SK-N-MC (cell line): ENCODE measurements around the gene PTPRM.

ENCODE experiments used
- DNase-seq: peaks from one replicate; pipeline ENCODE4 v3.0.0-alpha.2; 2011; ENCODE audit warnings: low read depth, low spot score
- H3K27ac ChIP-seq: fragments of 200-600 bp; sonication (generic); 2 replicates; pipeline ENCODE4 v1.5.1; 2016; ENCODE audit warnings: mixed run types
- H3K36me3 ChIP-seq: fragments of 200-600 bp; sonication (generic); 2 replicates; pipeline ENCODE4 v1.6.1; 2017; ENCODE audit warnings: antibody characterized with exemption, low read length, mixed read lengths; ENCODE audit not compliant: insufficient read depth
- H3K4me3 ChIP-seq: fragments of 200-600 bp; sonication (generic); 2 replicates; pipeline ENCODE4 v1.5.1; 2016
- H3K9ac ChIP-seq: fragments of 200-600 bp; sonication (generic); 2 replicates; pipeline ENCODE4 v1.8.0; 2017; ENCODE audit warnings: mixed run types, mixed read lengths; ENCODE audit not compliant: insufficient read length
- H3K9me3 ChIP-seq: fragments of 200-600 bp; sonication (generic); 2 replicates; pipeline ENCODE4 v1.6.1; 2017; ENCODE audit warnings: low read depth, mild to moderate bottlenecking, antibody characterized with exemption, low read length, moderate library complexity, mixed read lengths
- EZH2 ChIP-seq: fragments of 200-600 bp; sonication (generic); IDR thresholded peaks from one replicate; pipeline ENCODE4 v1.6.1; 2017; ENCODE audit warnings: antibody characterized with exemption
- FOXP2 ChIP-seq: optimal IDR thresholded peaks from 2 replicates; pipeline ENCODE3; 2011; ENCODE audit warnings: mild to moderate bottlenecking, moderate library complexity; ENCODE audit not compliant: insufficient read depth; ENCODE audit errors: extremely low read length, control extremely low read depth
- POLR2AphosphoS5 ChIP-seq: IDR thresholded peaks from 2 replicates; pipeline ENCODE4 v1.6.1; 2012; ENCODE audit warnings: mild to moderate bottlenecking, low read depth, low read length, borderline replicate concordance

PTPRM gene

DNA sequence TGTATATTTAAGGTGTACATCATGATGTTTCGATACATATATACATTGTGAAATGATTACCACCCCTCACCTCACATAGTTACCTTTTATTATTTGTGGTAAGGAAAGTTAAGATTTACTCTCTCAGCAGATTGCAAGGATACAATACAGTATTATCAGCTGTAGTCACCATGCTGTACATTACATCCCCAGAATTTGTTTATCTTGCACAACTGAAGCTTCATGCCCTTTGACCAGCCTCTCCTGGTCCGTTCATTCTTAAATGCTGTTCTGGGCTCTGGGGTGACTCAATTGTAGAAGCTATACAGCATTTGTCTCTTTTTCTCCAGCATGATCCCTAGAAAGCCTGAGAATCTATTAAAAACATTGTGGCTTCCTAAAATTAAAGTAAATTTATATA lies 90.8 kb downstream of the PTPRM start:
- no peak for DNase-seq

DNA sequence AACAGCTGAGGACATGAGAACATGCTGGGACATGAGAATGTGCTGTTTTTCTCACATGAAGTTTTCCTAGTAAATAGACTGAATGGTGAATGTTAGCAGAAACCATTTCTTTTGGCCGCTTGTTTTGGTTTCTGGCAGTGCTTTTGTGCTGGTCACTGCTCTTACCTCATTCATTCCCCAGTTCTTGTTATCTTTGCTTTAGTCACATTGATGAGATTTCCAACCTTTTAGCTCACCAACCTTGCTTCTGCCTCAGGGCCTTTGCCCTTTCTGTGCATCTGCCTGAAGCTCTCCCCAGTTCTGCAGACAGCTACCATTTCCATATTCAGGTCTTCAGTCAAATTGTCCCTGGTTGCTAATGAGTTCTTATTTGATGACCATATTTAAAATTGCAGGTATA lies 91.6 kb downstream of the PTPRM start:
- H3K9ac ChIP-seq = no peak overlapping the region
- no peak overlapping the region for H3K4me3 ChIP-seq
- DNase-seq = no peak

More for the DNA sequence above, 90.8 kb downstream of the PTPRM start:
- no peak for TF ChIP-seq EZH2
- no peak overlapping the region for H3K4me3 ChIP-seq
- H3K27ac ChIP-seq = no peak overlapping the region
- H3K9ac ChIP-seq = no peak overlapping the region
- no peaks in the 10 kb centered on the region for H3K9me3 ChIP-seq
- H3K36me3 ChIP-seq = no peaks in the 10 kb centered on the region

GRCh38 chr18:7661207-7661606 lies 94.1 kb downstream of the PTPRM start:
- Histone ChIP-seq H3K27ac (no peak overlapping the region), H3K4me3 (no peak overlapping the region), H3K36me3 (no peaks in the 10 kb centered on the region), H3K9ac (no peak overlapping the region), H3K9me3 (no peaks in the 10 kb centered on the region)
- DNase-seq = no peak
- no peak for TF ChIP-seq POLR2AphosphoS5
- TF ChIP-seq EZH2 = no peak
- no peak for TF ChIP-seq FOXP2

More for the DNA sequence above, 91.6 kb downstream of the PTPRM start:
- TF ChIP-seq EZH2 (no peak), FOXP2 (no peak), POLR2AphosphoS5 (no peak)
- no peak overlapping the region for H3K27ac ChIP-seq
- no peaks in the 10 kb centered on the region for H3K9me3 ChIP-seq
- no peaks in the 10 kb centered on the region for H3K36me3 ChIP-seq

- DNase-seq = no peak
- TF ChIP-seq POLR2AphosphoS5 (no peak), FOXP2 (no peak), EZH2 (no peak)
- H3K9me3 ChIP-seq = no peaks in the 10 kb centered on the region
- H3K4me3 ChIP-seq = no peak overlapping the region
- no peak overlapping the region for H3K9ac ChIP-seq
- H3K27ac ChIP-seq = no peak overlapping the region
- no peaks in the 10 kb centered on the region for H3K36me3 ChIP-seq
Measured at GRCh38 chr18:7662866-7663265, 95.8 kb downstream of the PTPRM start.

DNA sequence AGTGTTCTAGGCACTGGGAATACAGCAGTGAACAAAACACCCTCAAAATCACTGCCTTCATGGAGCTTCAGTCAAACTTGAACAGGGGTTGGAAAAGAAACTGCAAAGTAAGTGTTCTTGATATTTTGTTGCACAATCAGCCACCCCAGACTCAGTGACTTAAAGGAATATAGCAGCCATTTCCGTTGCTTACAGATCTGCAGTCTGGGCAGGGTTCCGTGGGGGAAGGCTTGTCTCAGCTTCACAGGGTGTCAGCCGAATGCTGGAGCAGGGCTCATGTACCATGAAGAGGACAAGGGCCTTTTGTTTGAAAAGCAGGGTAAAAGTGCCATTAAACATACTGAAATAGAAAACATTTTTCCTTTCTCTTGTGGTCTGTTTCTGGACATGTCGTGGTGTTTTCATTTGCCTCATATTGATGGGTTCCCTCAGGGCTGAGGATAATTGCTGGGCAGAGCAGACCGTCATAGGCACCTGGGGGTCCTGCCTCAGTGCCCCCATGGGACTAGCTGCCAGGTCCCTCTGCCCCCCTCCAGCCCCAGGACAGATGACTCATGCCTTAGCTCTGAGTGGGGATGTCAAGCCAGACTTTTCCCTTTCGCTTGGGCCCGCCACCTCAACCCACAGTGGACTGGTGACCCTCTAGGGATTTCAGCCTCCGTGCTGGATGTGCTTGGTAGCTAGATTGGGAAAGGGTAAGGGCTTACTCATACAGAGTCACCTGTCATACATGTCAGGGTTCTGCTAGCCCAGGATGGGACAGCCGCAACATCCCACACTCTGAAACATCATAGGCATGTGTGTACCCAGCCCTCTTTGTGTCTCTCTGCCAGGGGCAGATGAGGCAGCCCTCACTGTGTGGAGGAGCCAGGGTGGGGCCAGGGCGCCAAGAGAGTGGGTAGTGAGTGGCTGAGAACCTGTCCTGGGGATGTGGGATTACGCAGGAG lies 96.5 kb downstream of the PTPRM start:
- TF ChIP-seq POLR2AphosphoS5 (no peak), FOXP2 (no peak), EZH2 (no peak)
- no peak overlapping the region for H3K4me3 ChIP-seq
- no peaks in the 10 kb centered on the region for H3K36me3 ChIP-seq
- no peak for DNase-seq
- H3K9ac ChIP-seq = no peak overlapping the region
- H3K27ac ChIP-seq = no peak overlapping the region
- no peaks in the 10 kb centered on the region for H3K9me3 ChIP-seq

- Histone ChIP-seq H3K9me3 (no peaks in the 10 kb centered on the region), H3K36me3 (no peaks in the 10 kb centered on the region), H3K4me3 (no peak overlapping the region), H3K27ac (no peak overlapping the region), H3K9ac (no peak overlapping the region)
- DNase-seq = no peak
- TF ChIP-seq POLR2AphosphoS5 (no peak), FOXP2 (no peak), EZH2 (no peak)
Measured at GRCh38 chr18:7666195-7666776, 99.2 kb downstream of the PTPRM start.

DNA sequence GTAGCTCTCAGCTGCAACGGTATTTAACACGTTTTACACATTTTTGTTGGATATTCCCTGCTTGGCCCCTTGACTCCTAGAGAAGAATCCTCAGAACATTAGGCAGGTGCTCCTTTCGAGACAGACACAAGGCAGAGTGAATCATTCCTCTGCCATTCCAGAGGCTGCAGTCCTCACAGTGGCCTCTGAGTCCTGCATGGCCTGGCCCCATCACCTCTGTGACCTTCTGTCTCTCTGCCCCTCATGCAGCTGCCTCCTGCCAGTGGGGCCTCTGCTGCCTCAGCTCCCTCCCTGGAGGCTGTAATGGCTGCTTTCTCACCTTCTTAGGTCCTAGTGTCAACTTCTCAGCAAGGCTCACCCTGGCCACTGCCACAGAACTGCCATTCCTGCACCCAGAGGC lies 101.3 kb downstream of the PTPRM start:
- no peak for TF ChIP-seq POLR2AphosphoS5
- TF ChIP-seq FOXP2 = no peak
- no peak for TF ChIP-seq EZH2
- Histone ChIP-seq H3K27ac (0 out of 2 replicates have a peak overlapping the region, but pooled peaks have one; percentile 31), H3K36me3 (no peaks in the 10 kb centered on the region), H3K9me3 (no peaks in the 10 kb centered on the region), H3K9ac (no peak overlapping the region), H3K4me3 (no peak overlapping the region)
- DNase-seq = no peak

GRCh38 chr18:7669361-7669760 lies 102.2 kb downstream of the PTPRM start:
- H3K9ac ChIP-seq = no peak overlapping the region
- no peak for DNase-seq
- no peak overlapping the region for H3K27ac ChIP-seq
- no peak overlapping the region for H3K4me3 ChIP-seq
- TF ChIP-seq FOXP2 (no peak), EZH2 (no peak), POLR2AphosphoS5 (no peak)
- no peaks in the 10 kb centered on the region for H3K36me3 ChIP-seq
- no peaks in the 10 kb centered on the region for H3K9me3 ChIP-seq
